GM23338 (cell line): Measurements from ENCODE around the gene COA7. TPM values are rescaled to one million over a fixed set of nuclear protein-coding genes. Genes with fewer than 3 reads are reported as not detected.
"Not testable (repeated sequence)": the region's sequence is repeated elsewhere in the genome, so short reads cannot be mapped to it uniquely, and the experiment has no call there.

ENCODE experiments used
- ATAC-seq: fragments of 200-7000 bp; cut with Tn5 transposase; 3 replicates; pipeline ENCODE4 v1.9.1; 2020
- DNase-seq: peaks from one replicate; pipeline ENCODE4 v3.0.0-alpha.2; 2015; ENCODE audit warnings: low spot score
- H2AFZ ChIP-seq: fragments of 200-600 bp; sonication (generic); 2 replicates; pipeline ENCODE4 v1.8.0; 2016; ENCODE audit warnings: antibody characterized with exemption, mild to moderate bottlenecking, moderate library complexity
- H3F3A ChIP-seq: fragments of 200-600 bp; sonication (generic); replicated peaks from 2 replicates; pipeline ENCODE4 v1.8.0; 2017; ENCODE audit warnings: antibody characterized with exemption, mixed run types, low read depth
- H3K27ac ChIP-seq: fragments of 200-600 bp; sonication (generic); 2 replicates; pipeline ENCODE4 v1.6.1; 2016; ENCODE audit warnings: low read depth
- H3K27me3 ChIP-seq: fragments of 200-600 bp; sonication (generic); 2 replicates; pipeline ENCODE4 v1.8.0; 2016; ENCODE audit warnings: mild to moderate bottlenecking, mixed run types, moderate library complexity; ENCODE audit not compliant: insufficient read depth
- H3K36me3 ChIP-seq: fragments of 200-600 bp; sonication (generic); 2 replicates; pipeline ENCODE4 v1.8.0; 2016; ENCODE audit warnings: mild to moderate bottlenecking; ENCODE audit not compliant: insufficient read depth
- H3K4me1 ChIP-seq: fragments of 200-600 bp; sonication (generic); 2 replicates; pipeline ENCODE4 v1.8.0; 2016; ENCODE audit warnings: mild to moderate bottlenecking, moderate library complexity; ENCODE audit not compliant: insufficient read depth
- H3K4me2 ChIP-seq: fragments of 200-600 bp; sonication (generic); 2 replicates; pipeline ENCODE4 v1.7.1; 2017; ENCODE audit warnings: mixed run types
- H3K4me3 ChIP-seq: fragments of 200-600 bp; sonication (generic); 2 replicates; pipeline ENCODE4 v1.6.1; 2016; ENCODE audit warnings: mixed run types
- H3K79me2 ChIP-seq: fragments of 200-600 bp; sonication (generic); replicated peaks from 2 replicates; pipeline ENCODE4 v1.8.0; 2017; ENCODE audit warnings: mild to moderate bottlenecking; ENCODE audit not compliant: insufficient read depth
- H3K9me2 ChIP-seq: fragments of 200-600 bp; sonication (generic); 2 replicates; pipeline ENCODE4 v1.8.0; 2017; ENCODE audit not compliant: insufficient read depth
- H4K20me1 ChIP-seq: fragments of 200-600 bp; sonication (generic); replicated peaks from 2 replicates; pipeline ENCODE4 v1.8.0; 2017; ENCODE audit warnings: mild to moderate bottlenecking; ENCODE audit not compliant: insufficient read depth
- H3K27ac Mint-ChIP-seq: 2 replicates; pipeline ENCODE4 v1.8.0; 2020; ENCODE audit warnings: inconsistent platforms, mild to moderate bottlenecking, moderate library complexity, mixed read lengths
- H3K27me3 Mint-ChIP-seq: 3 replicates; pipeline ENCODE4 v1.8.0; 2022; ENCODE audit warnings: low read depth, mild to moderate bottlenecking, moderate library complexity, mixed read lengths, inconsistent platforms; ENCODE audit not compliant: insufficient read depth, poor library complexity
- H3K36me3 Mint-ChIP-seq: 3 replicates; pipeline ENCODE4 v1.8.0; 2021; ENCODE audit warnings: low read depth, mild to moderate bottlenecking, inconsistent platforms, moderate library complexity, mixed read lengths
- H3K4me1 Mint-ChIP-seq: 3 replicates; pipeline ENCODE4 v1.8.0; 2020; ENCODE audit warnings: mild to moderate bottlenecking, inconsistent platforms, mixed read lengths
- H3K4me3 Mint-ChIP-seq: 3 replicates; pipeline ENCODE4 v1.8.0; 2021; ENCODE audit warnings: moderate library complexity, mild to moderate bottlenecking, inconsistent platforms, mixed read lengths
- H3K9me3 Mint-ChIP-seq: 3 replicates; pipeline ENCODE4 v1.8.0; 2020; ENCODE audit warnings: moderate library complexity, mild to moderate bottlenecking, inconsistent platforms, mixed read lengths
- CREB1 ChIP-seq: fragments of 250-450 bp; sonication (Bioruptor Pico); IDR thresholded peaks from 2 replicates; pipeline ENCODE4 v1.5.0; 2020; ENCODE audit warnings: low read depth, mild to moderate bottlenecking, moderate library complexity
- EZH2 ChIP-seq: fragments of 200-600 bp; sonication (generic); IDR thresholded peaks from one replicate; pipeline ENCODE4 v1.8.0; 2017; ENCODE audit warnings: antibody characterized with exemption, mild to moderate bottlenecking, low read depth; ENCODE audit not compliant: unreplicated experiment
- NANOG ChIP-seq: IDR thresholded peaks from 2 replicates; pipeline ENCODE4 v1.6.1; 2016; ENCODE audit warnings: antibody characterized with exemption, borderline replicate concordance
- ZNF331 ChIP-seq: fragments of 250-450 bp; sonication (Bioruptor Pico); IDR thresholded peaks from 2 replicates; pipeline ENCODE4 v1.5.0; 2020; ENCODE audit warnings: low read depth, mild to moderate bottlenecking, moderate library complexity
- polyA plus RNA-seq: library from polyadenylated mRNA; unstranded; fragments of >200 nt; fragmentation: Nextera tagmentation; extraction: Ambion mirVana; gene quantifications from 2 replicates; pipeline ENCODE4 v1.2.1, GENCODE V29; 2016
- total RNA-seq: library from RNA; depleted of rRNA; stranded (reverse); fragments of >200 nt; shearing (Covaris generic); gene quantifications from 2 replicates; pipeline ENCODE4 v1.2.3, GENCODE V29; 2014
- TF ChIP-seq, protein P1 (sequence below), 2 experiments: fragments of 200-600 bp in 1 of 2; sonication (generic) in 1 of 2; conservative IDR thresholded peaks; 2 replicates each; pipeline versions ENCODE4 v1.5.1 to v1.6.1; 2016 to 2017; ENCODE audit warnings: antibody characterized with exemption in 2 of 2, low read depth in 2 of 2, mild to moderate bottlenecking in 2 of 2, moderate library complexity in 1 of 2
- TF ChIP-seq, protein P2 (sequence below): IDR thresholded peaks from 2 replicates; pipeline ENCODE4 v1.6.1; 2016; ENCODE audit warnings: antibody characterized with exemption

Gene COA7
- total and polyA plus RNA-seq, 2 experiments from 2014 or later: 19.7 to 27.5 TPM

DNA sequence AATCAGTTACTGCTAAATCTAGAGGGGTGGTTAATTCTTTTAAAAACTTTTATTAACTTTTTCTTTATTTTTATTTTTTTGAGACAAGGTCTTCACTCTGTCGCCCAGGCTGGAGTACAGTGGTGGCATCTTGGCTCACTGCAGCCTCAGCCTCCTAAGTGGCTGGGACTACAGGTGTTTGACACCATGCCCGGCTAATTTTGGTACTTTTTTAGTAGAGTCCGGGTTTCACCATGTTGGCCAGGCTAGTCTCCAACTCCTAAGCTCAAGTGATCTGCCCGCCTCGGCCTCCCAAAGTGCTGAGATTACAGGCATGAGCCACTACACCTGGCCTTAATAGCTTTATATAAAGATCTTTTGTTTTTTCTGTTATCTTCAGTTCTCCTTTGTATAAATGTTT, 40.0 kb upstream of the COA7 start (continued):
- TF ChIP-seq, protein P1, sequence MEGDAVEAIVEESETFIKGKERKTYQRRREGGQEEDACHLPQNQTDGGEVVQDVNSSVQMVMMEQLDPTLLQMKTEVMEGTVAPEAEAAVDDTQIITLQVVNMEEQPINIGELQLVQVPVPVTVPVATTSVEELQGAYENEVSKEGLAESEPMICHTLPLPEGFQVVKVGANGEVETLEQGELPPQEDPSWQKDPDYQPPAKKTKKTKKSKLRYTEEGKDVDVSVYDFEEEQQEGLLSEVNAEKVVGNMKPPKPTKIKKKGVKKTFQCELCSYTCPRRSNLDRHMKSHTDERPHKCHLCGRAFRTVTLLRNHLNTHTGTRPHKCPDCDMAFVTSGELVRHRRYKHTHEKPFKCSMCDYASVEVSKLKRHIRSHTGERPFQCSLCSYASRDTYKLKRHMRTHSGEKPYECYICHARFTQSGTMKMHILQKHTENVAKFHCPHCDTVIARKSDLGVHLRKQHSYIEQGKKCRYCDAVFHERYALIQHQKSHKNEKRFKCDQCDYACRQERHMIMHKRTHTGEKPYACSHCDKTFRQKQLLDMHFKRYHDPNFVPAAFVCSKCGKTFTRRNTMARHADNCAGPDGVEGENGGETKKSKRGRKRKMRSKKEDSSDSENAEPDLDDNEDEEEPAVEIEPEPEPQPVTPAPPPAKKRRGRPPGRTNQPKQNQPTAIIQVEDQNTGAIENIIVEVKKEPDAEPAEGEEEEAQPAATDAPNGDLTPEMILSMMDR (conservative IDR thresholded peaks at IDR 0.05; ENCODE audit: low read depth in 2 of 2): no peak
- TF ChIP-seq NANOG (no peak), CREB1 (CRISPR knock-in tag) (no peak)
- TF ChIP-seq, protein P2, sequence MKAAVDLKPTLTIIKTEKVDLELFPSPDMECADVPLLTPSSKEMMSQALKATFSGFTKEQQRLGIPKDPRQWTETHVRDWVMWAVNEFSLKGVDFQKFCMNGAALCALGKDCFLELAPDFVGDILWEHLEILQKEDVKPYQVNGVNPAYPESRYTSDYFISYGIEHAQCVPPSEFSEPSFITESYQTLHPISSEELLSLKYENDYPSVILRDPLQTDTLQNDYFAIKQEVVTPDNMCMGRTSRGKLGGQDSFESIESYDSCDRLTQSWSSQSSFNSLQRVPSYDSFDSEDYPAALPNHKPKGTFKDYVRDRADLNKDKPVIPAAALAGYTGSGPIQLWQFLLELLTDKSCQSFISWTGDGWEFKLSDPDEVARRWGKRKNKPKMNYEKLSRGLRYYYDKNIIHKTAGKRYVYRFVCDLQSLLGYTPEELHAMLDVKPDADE: no peak

DNA sequence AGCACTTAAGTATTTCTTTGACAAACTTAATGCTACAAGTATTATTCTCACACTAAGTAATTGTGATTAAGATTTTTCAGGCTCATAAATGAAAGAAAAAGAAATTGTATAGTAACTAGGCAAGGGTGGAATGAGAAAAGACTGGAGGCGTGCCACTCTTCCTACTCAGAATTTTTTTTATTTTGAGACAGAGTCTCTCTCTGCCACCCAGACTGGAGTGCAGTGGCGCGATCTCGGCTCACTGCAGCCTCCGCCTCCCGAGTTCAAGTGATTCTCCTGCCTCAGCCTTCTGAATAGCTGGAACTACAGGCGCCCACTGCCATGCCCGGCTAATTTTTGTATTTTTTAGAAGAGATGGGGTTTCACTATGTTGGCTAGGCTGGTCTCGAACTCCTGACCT, 37.2 kb upstream of the COA7 start:
- not testable (repeated sequence) for H3K27ac Mint-ChIP-seq

DNA sequence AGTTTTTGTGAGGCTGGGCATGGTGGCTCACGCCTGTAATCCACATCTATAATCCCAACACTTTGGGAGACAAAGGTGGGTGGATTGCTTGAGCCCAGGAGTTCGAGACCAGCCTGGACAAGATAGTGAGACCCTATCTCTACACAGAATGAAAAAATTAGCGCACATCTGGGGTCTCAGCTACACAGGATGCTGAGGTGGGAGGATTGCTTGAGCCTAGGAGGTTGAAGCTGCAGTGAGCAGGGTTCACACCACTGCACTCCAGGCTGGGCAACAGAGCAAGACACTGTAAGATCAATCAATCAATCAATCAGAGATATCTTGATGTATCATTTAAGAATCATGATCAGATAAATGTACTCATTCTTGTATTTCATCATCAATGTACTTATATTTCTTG, 35.2 kb upstream of the COA7 start:
- peaks cover 14% of the 10 kb centered on the region for H4K20me1 ChIP-seq
- no peak for TF ChIP-seq EZH2
- TF ChIP-seq ZNF331: no peak
- ATAC-seq: no peak
- no peaks in the 10 kb centered on the region for H3K27me3 Mint-ChIP-seq
- DNase-seq: no peak
- H3K4me2 ChIP-seq: no peak overlapping the region
- H3K79me2 ChIP-seq: peaks cover 97% of the 10 kb centered on the region
- no peak overlapping the region for H3K4me3 ChIP-seq
- H3K4me1 Mint-ChIP-seq: no peaks in the 10 kb centered on the region
- H3K9me3 Mint-ChIP-seq: no peaks in the 10 kb centered on the region
- no peaks in the 10 kb centered on the region; the same call in 2 of the 3 replicates for H3K36me3 Mint-ChIP-seq
- H3F3A ChIP-seq: 0 out of 2 replicates have a peak, but pooled peaks cover 3% of the 10 kb centered on the region
- no peak overlapping the region for H3K27ac Mint-ChIP-seq
- no peaks in the 10 kb centered on the region for H3K27me3 ChIP-seq
- H3K9me2 ChIP-seq: no peaks in the 10 kb centered on the region
- H3K27ac ChIP-seq: no peak overlapping the region
- H3K36me3 ChIP-seq: no peaks in the 10 kb centered on the region
- no peak overlapping the region for H2AFZ ChIP-seq
- no peaks in the 10 kb centered on the region for H3K4me1 ChIP-seq
- no peak overlapping the region for H3K4me3 Mint-ChIP-seq

More for the DNA sequence above, 37.2 kb upstream of the COA7 start:
- ATAC-seq, H3K27ac ChIP-seq, H3K9me2 ChIP-seq, H3K9me3 Mint-ChIP-seq, H3K27me3 ChIP-seq, H3K4me3 ChIP-seq, H3K4me1 Mint-ChIP-seq, H3K27me3 Mint-ChIP-seq, H3K4me3 Mint-ChIP-seq, H3K4me1 ChIP-seq, H3F3A ChIP-seq, H3K4me2 ChIP-seq, H3K36me3 ChIP-seq, DNase-seq, H2AFZ ChIP-seq, H3K36me3 Mint-ChIP-seq: not testable (repeated sequence)
- H4K20me1 ChIP-seq: peaks cover 14% of the 10 kb centered on the region
- peaks cover 97% of the 10 kb centered on the region for H3K79me2 ChIP-seq
